AG04450 (cell line): ENCODE measurements around the gene ABLIM2. TPM values are rescaled to one million over a fixed set of nuclear protein-coding genes. Genes with fewer than 3 reads are reported as not detected.
"Not testable (repeated sequence)": the region's sequence is repeated elsewhere in the genome, so short reads cannot be mapped to it uniquely, and the experiment has no call there.

Source experiments
- CTCF ChIA-PET: fragments of 300-600, 350-600 bp; formaldehyde crosslinking; extraction: SDS; loops from one replicate; lab custom pipeline; 2022; ENCODE audit warnings: antibody characterized with exemption, inconsistent platforms; lab: Charles Lee
- POLR2A ChIA-PET: fragments of 350-600 bp; formaldehyde crosslinking; extraction: SDS; loops from one replicate; lab custom pipeline; 2021; ENCODE audit warnings: antibody characterized with exemption, inconsistent platforms; lab: Yijun Ruan, JAX
- DNase-seq: peaks from one replicate; pipeline ENCODE4 v3.0.0-alpha.2; 2011; ENCODE audit warnings: low read depth, low spot score
- H3K27ac ChIP-seq: one replicate; pipeline ENCODE4 v1.5.1; 2012; ENCODE audit warnings: low read depth, low read length, control low read depth
- H3K27me3 ChIP-seq: one replicate; pipeline ENCODE4 v1.6.0; 2012; ENCODE audit warnings: low read length; ENCODE audit not compliant: control insufficient read depth, insufficient read depth
- H3K4me3 ChIP-seq: 2 replicates; pipeline ENCODE4 v1.5.1; 2011; ENCODE audit warnings: mild to moderate bottlenecking, low read depth, low read length, control low read depth
- H3K9me3 ChIP-seq: 2 replicates; pipeline ENCODE4 v1.5.1; 2012; ENCODE audit warnings: low read length; ENCODE audit not compliant: control insufficient read depth, insufficient read depth
- polyA plus RNA-seq: library from polyadenylated mRNA; depleted of rRNA; stranded (reverse); fragments of >200 nt; gene quantifications from 2 replicates; pipeline ENCODE4 v1.2.3, GENCODE V29; 2011
- TF ChIP-seq, protein P1 (sequence below): IDR thresholded peaks from 2 replicates; pipeline ENCODE4 v1.5.1; 2011; ENCODE audit warnings: low read depth, low read length, control low read depth, inconsistent platforms

Gene ABLIM2
- polyA plus RNA-seq, 1 experiment: not detected

DNA sequence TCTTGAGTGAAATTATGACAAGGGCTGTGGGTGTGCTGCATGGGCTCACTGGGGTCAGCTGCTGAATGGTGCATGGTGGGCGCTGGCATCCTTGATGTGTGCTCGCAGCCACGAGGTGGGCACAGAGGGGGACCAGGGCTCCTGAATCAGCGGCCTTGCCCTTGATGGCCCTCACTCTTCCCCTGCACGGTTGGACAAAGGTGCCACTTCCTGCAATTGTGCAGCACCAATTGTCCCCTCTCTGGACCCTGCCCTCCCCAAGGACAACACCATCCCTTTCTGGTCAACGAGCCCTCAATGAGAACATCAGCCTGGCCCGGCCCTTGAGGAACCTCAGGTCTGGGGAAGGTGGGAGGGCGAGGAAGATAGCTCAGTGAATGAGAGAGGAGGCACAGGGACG lies 16.1 kb downstream of the ABLIM2 start:
- Histone ChIP-seq H3K27me3 (peaks cover 51% of the 10 kb centered on the region), H3K9me3 (no peaks in the 10 kb centered on the region; the same call in 1 of the 2 replicates), H3K4me3 (no peak overlapping the region), H3K27ac (no peak overlapping the region)
- CTCF ChIA-PET: no interaction called here
- TF ChIP-seq, protein P1, sequence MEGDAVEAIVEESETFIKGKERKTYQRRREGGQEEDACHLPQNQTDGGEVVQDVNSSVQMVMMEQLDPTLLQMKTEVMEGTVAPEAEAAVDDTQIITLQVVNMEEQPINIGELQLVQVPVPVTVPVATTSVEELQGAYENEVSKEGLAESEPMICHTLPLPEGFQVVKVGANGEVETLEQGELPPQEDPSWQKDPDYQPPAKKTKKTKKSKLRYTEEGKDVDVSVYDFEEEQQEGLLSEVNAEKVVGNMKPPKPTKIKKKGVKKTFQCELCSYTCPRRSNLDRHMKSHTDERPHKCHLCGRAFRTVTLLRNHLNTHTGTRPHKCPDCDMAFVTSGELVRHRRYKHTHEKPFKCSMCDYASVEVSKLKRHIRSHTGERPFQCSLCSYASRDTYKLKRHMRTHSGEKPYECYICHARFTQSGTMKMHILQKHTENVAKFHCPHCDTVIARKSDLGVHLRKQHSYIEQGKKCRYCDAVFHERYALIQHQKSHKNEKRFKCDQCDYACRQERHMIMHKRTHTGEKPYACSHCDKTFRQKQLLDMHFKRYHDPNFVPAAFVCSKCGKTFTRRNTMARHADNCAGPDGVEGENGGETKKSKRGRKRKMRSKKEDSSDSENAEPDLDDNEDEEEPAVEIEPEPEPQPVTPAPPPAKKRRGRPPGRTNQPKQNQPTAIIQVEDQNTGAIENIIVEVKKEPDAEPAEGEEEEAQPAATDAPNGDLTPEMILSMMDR: no peak
- POLR2A ChIA-PET: no interaction called here
- no peak for DNase-seq

DNA sequence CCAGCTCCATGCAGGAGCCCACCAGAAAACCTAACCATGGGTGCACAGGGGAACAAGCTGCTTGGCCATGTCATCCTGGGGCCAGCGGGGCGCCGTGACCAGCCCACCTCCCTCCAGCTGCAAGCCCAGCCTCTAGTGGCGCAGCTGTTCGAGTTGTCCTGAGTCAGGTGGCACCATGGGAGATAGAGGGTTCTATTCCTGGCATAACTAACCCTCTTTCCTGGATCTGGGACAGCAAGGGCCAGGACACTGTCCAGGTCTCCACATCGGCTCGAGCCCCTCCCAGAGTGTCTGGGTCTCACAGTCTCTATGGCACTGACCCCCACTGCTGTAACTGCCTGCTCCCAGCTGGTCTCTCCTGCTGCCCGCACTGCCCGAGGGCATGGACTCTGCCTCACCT lies 16.7 kb downstream of the ABLIM2 start:
- POLR2A ChIA-PET: no interaction called here
- Histone ChIP-seq H3K27me3 (peaks cover 46% of the 10 kb centered on the region), H3K9me3 (no peaks in the 10 kb centered on the region; the same call in 1 of the 2 replicates), H3K27ac (no peak overlapping the region), H3K4me3 (no peak overlapping the region)
- TF ChIP-seq, protein P1: no peak
- no peak for DNase-seq
- CTCF ChIA-PET: no interaction called here

DNA sequence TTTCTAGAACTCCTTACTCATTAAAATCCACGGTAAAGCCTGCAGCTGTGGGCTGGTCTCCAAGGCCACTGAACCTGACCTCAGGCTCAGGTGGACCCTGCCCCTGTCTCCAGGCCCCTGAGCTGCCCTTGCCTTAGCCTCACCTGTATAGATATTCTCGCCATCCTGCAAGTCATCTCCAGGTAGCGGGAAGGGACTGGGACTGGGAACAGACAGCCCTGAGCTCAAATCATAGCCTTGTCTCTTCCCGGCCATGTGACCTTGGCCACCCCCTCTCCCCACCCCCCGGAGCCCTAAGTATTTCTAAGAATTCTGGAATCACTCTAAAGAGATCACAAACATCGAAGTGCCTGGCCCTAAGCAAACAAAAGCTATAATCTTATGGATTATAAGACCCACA lies 17.7 kb downstream of the ABLIM2 start:
- CTCF ChIA-PET: interaction anchor here (0.7 to 1.1 kb wide), 2 partner anchors 36 to 1572 kb away, joined by 3 to 4 read pairs; no protein-coding TSS in a partner anchor
- TF ChIP-seq, protein P1: no peak
- H3K9me3 ChIP-seq: no peaks in the 10 kb centered on the region; the same call in 1 of the 2 replicates
- no peak overlapping the region for H3K27ac ChIP-seq
- no peak overlapping the region for H3K4me3 ChIP-seq
- no peak for DNase-seq
- POLR2A ChIA-PET: no interaction called here
- peaks cover 39% of the 10 kb centered on the region for H3K27me3 ChIP-seq

DNA sequence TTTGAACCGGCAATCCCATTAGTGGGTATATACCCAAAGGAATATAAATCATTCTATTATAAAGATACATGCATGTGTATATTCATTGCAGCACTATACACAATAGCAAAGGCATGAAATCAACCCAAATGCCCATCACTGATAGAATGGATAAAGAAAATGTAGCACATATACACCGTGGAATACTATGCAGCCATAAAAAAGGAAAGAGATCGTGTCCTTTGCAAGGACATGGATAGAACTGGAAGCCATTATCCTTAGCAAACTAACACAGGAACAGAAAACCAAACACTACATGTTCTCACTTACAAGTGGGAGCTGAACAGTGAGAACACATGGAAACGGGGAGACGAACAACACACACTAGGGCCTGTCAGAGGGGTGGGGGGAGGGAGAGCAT lies 18.9 kb downstream of the ABLIM2 start:
- CTCF ChIA-PET, POLR2A ChIA-PET, H3K27ac ChIP-seq: not testable (repeated sequence)

DNA sequence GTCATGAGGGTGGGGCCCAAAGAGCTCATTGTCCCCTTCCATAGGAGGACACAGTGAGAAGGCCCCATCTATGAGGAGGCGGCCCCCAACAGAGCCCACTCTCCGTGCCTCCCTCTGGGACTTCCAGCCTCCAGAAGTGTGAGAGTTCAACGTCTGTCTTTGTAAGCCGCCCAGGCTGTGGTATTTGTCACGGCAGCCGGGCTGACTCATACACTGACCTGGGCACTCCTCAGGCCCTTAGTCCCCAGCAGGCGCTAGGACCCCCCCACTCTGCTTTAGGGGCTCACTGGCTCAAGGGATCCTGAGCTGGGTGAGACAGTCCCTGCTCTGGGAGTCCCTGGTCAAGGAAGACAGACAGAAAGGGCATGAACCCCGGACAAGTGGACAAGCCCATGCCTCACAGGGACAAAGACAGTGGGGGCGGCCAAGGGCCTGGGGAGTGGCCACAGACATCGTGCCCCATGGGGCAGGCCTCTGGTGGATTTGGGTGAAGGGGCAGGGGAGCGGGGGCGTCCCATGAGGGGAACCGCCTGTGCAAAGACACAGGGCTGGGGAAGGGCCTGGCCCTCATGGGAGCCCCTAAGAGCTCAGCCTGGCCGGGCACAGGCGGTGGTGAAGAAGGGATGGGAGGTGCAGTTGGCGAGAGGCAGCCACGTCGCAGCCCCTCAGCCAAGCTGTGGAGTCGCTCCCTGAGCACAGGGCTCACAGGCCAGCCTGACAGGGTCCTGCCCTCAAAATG lies 21.5 kb downstream of the ABLIM2 start:
- peaks cover 38% of the 10 kb centered on the region for H3K27me3 ChIP-seq
- no peak overlapping the region for H3K4me3 ChIP-seq
- TF ChIP-seq, protein P1: no peak
- no peaks in the 10 kb centered on the region; the same call in 1 of the 2 replicates for H3K9me3 ChIP-seq
- POLR2A ChIA-PET: no interaction called here
- DNase-seq: no peak
- H3K27ac ChIP-seq: no peak overlapping the region
- CTCF ChIA-PET: no interaction called here

More for the DNA sequence above, 18.9 kb downstream of the ABLIM2 start:
- peaks cover 38% of the 10 kb centered on the region for H3K27me3 ChIP-seq
- DNase-seq, H3K4me3 ChIP-seq, H3K9me3 ChIP-seq: not testable (repeated sequence)
